GM18498 (cell line): ENCODE results near the gene MS4A4A.
A peak's percentile ranks its signal among the peaks of the same experiment; 100 is the strongest.
"Not testable (repeated sequence)": the region's sequence is repeated elsewhere in the genome, so short reads cannot be mapped to it uniquely, and the experiment has no call there.

ENCODE experiments used
- ATAC-seq: cut with Tn5 transposase; IDR thresholded peaks from one replicate; pipeline ENCODE4 v1.9.1; 2021; ENCODE audit warnings: mild to moderate bottlenecking, moderate library complexity; ENCODE audit not compliant: unreplicated experiment

The MS4A4A gene

DNA sequence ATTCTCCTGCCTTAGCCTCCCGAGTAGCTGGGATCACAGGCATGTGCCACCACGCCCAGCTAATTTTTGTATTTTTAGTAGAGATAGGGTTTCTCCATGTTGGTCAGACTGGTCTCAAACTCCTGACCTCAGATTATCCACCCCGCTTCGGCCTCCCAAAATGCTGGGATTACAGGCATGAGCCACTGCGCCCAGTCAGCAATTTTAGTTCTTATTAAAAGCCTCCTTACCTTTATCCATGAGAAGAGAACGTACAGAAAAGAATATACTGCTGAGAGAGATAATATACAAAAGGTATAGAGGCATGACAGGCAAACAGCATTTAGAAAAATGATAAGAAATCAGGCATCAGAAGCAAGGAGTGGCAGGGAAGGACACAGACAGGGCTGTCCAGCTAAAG lies 21.4 kb downstream of the MS4A4A start:
- ATAC-seq, result not testable (repeated sequence)

DNA sequence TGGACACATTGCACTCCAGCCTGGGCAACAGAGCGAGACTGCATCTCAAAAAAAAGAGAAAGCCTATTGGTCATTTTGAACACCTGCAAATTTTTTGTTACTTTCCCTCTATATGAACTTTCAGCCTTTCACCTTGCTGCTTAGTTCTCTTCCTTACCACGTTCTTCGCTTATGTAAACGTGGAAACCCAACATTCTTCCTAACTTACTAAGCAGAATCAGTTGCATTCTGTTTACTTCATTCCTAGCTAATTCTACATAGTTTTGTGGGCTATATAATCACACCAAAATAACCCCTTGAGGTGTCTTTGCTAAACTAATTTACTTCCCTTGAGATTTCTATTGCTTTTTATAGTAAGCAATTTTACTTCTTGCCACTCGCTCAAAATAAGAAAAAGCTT lies 23.2 kb downstream of the MS4A4A start:
- ATAC-seq, result no peak

DNA sequence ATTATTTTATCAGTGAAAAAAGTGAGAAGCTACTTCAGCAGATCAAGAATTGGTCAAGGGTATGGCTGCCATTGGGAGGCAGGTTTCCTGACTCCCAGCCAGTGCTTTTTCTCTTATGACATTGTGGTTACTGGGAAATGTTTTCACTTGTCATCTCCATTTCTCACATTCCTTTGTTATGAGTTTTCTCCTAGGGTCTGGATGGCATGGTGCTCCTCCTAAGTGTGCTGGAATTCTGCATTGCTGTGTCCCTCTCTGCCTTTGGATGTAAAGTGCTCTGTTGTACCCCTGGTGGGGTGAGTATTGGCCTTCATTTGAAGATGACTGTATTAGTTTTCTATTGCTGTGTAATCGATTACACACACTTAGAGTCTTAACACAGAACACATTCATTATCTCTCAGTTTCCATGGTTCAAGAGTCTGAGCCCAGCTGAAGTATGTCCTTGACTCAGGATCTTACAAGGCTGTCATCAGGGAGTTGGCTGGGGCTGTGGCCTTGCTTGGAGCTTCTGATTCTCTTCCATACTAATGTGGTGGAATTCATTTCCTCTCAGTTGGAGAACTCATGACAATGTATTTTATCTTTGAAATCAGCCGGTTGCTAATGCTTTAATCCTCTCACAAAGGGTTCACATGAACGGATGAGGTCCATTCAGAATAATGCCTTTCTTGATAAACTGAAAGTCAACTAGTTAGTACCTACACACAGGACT lies 25.6 kb downstream of the MS4A4A start:
- no peak for ATAC-seq

DNA sequence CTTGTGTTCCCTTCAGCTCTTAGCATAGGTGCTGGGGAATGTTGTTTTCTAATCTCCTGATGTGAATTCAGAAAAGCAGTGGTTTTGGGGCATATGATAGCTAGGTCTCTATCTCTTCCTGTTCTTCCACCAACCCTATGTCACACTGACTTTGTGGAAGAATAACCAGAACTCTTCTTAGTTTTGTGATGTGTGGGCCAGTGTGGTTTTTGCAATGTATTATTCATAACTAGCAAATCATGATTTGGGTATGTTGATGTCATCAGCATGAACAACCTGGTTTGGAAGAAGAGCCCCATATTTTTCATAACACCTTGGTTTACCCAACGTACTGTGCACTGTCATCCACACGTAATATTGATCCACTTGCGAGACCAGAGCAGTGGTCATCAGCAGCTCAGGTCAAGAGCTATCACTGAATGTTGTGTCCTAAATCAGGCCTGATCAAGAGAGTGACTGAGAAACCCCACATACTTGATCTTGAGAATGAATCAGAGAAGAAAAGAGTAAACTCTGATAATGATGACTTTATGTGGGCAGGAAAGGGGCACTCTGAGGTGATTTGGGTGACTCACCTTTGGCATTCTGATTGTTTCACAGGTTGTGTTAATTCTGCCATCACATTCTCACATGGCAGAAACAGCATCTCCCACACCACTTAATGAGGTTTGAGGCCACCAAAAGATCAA lies 27.2 kb downstream of the MS4A4A start:
- no peak for ATAC-seq

DNA sequence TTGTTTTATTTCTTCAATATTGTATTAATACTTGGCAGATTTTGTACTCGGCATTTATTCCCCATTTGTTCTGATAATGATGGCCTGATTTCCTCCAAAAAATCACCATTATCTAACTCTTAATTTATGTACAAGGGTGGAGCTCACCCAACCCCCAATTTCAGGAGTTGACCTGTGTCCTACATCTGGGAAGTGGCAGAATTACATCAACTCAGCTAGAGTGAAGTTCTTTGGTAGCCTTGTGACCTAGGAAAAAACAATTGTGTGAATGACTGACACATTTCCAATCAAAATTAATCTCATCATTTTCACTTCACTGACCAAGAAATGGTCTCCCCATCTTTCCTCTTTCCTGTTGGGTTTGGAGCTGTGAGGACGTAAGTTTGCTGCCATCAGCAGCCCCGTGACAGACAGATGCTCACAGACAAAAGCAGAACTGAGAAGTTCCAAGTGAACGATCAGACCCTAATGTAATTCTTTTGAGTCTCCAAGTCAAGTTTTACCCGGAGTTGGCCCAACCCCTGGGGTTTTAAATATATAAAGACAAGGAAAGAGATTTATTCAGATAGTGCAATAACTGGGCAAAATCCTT lies 30.0 kb downstream of the MS4A4A start:
- ATAC-seq, result peak; percentile 80

DNA sequence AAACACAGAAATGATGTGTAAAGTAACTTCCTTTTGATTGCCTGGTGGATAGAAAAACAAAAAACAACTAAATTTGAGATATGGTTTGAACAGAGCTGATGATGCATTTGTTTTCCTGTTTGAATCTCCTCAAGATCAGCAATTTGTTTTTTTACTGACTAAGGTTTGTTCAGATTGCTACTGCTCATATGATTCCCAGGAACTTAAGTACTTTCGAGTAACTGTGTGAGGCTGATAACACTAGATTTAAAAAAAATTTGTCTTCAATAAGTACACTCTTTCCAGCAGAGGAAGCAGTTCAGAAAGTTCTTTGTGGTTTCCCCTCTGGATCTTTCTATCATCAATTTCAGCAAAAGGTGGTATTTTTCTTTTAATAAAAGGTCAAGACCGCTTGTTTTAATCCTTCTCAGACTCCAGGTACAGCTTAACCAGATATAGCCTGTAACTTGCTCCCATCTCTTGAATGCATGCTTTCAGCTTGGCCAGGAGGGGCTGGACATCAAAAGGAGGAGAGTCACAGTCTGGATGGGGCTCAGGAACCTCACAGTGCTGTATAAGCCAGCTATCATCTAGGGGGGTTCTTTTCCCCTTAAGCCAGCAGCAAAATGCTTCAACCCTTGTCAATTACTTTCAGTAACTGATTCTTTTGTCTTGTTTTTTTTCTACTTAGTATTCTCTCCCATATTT lies 34.3 kb downstream of the MS4A4A start:
- ATAC-seq, result no peak

DNA sequence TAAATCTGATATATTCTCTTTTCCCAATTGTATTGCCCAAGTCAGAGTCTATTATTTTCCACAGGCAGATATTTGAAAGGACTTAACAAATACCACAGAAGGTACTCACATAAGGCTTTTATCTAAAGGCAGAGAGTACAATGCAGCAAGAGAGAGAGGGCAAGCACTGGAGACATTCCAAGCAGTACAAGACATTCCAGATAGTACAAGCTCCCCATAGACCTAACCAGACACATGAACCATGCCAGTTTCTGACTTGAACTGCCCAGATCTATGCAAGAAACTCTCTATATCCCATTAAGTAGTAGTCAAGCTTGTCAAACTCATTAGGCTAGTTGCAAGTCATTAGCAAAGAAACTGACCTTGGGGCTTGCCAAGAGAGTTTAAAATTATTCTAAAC lies 35.4 kb downstream of the MS4A4A start:
- no peak for ATAC-seq

DNA sequence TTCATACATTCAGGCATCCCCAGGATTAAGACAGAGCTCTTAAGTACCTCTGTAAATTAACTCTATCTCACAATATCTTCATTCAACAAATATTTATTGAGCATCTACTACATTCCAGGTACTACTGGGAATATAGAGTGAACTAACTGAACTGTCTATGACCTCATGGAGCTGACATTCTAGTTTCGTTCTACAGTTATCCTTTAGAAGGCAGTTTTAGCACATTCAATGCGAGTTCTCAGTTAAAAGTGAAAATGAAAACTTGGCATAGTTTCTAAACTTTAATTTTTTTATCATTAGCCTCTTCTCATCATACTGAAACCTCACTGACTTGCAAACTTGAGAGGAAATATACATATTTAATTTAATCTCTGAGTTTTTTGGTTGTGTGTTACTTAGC lies 35.9 kb downstream of the MS4A4A start:
- ATAC-seq, result peak; percentile 58

DNA sequence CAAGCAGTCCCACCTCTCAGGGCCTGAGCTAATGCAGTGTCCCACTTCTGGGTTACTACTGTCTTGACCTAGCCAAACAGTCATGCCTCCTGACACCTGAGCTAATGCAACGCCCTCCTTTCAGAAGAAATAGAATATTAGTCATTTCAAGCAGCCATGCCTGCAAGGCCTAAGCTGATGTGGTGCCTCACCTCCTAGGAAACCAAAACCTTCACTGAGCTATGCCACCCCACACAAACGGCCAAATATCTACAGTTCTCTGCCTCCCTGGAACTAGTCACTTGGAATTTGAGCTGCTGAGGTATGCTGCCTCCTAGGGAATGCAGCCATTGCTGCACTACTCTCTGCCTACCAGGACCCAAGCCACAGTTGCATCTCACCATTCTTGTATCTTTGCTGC lies 38.3 kb downstream of the MS4A4A start:
- ATAC-seq, result no peak

DNA sequence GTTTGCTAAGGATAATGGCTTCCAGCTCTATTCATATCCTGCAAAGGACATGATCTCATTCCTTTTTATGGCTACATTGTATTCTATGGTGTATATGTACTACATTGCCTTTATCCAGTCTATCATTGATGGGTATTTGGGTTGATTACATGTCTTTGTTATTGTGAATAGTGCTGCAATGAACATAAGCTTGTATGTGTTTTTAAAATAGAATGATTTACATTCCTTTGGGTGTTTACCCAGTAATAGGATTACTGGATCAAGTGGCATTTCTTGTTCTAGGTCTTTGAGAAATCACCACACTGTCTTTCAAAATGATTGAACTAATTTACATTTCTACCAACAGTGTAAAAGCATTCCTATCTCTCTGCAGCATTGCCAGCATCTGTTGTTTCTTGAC lies 40.6 kb downstream of the MS4A4A start:
- ATAC-seq, result no peak

DNA sequence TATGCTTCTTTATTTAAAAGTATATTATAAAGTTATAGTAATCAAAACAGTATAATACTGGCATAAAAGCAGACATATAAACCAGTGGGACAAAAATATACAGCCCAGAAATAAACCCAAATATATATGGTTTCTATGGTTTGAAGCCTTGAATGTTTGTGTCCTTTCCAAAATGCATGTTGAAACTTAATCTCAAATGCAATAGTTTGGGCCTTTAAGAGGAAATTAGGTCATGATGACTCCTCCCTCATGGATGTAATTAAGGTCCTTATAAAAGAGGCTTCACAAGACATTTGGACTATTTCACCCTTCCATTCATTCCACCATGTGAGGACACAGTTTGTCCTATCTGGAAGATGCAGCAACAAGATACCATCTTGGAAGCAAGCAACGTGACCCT lies 46.5 kb downstream of the MS4A4A start, which contains the start of gene MS4A6E:
TSS of gene MS4A6E (plus strand) at position 301 of the 400 bp plus-strand sequence. CDS start 7,641 bp downstream, outside the sequence.
- ATAC-seq, result no peak

DNA sequence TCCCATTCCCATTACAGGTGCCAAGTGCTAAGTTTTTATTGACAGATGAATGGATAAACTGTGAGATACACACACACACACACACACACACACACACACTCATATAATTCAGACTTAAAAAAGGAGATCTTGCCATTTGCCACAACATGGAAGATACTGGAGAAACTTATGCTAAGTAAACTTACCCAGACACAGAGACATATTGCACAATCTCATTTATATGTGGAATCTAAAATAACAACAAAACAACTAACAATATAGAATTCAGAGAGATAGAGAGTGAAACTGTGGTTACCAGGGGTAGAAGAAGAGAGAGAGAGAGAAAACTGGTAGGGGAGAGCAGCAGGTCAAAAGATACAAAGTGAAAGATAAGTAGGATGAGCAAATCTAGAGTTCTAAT lies 48.0 kb downstream of the MS4A4A start:
- ATAC-seq, result no peak

DNA sequence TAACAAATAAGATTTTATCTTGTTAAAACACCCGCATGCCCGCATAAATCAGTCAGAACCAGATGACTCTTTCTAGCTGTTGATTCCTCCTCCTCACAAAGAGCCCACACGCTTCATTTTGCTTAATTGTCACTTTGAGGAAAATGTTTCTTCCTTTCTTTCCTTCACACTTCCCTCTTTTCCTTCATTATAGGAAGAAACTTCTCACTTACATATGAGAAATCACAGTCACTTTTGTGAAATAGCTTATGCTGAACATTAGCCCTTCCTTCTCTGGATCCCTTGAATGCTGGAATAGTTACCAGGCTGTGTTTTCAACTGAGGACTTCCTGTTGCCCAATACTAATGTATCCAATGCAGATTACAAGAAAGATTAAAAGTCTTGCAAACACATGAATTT lies 52.4 kb downstream of the MS4A4A start:
- no peak for ATAC-seq

DNA sequence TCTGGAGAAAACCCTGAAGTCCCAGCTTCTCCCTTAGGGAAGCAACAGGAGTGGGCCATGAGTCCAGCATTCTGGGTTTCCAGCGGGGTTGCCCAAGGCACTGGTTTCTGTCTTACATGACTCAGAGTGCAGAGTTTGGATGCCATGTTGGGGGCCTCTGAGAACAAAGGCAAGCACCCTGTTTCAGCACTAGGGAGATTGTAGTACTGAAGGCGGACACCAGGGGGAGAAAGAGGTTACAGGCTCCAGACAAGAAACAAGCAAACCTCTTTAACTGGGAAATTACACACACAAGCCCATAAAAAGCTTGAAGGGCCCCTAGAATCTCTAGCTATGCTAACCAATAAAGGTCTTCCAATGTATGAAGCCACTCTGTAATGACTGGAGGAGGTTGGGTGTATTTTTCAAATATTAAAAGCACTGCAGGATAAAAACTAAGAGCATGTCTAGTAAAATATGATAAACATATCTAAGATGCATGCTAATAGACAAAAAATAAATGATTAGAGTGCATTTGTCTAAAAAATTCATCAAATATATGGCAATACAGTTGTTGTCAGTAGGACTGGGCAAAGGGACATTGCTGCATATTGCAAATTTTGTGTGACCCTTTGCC lies 53.6 kb downstream of the MS4A4A start:
- ATAC-seq, result no peak

DNA sequence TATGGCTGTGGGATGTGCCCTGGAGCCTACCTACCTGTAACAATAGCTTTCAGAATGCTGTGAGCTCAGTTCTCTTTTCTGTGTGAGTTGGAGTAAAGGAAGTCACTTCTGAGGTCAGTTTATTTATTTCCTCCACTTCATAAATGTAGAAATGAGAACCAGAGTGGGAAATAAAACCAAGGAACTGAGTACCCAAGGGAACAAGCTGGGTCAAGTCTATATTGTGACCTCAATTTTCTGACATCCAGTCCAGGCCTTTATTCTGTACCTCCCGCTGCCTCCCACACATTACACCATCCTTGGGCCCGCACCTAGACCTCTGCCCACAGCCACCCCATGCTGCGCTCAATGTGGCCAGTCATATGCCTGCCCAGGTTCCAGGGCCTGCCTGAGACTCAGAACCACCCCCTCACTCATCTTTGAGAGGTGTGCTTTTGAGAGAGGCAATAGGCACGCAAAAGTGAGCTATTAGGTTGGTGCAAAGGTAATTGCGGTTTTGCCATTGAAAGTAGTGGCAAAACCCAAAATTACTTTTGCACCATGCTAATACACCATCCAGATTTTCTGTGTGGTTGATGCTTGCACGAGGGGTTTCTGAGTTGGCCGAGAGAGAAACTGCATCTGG lies 56.4 kb downstream of the MS4A4A start:
- ATAC-seq, result peak; percentile 67

DNA sequence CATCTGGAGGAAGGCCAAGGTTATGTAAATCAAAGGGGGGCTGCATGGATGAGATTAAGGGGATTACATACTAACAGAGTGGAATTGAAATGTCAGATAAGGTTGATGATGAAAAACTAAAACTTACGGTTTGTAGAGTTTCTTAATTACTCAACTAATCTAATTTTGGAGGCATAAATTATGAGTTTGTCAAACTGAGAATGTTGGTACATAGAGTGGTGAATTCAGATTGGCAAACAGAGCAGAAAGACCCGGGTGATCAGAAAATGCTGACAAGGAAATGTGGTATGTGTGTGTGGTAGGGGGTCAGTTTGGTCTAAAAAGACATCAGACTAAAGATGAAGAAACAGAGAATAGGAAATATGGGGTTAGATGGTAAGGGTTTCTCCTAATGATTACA lies 57.6 kb downstream of the MS4A4A start:
- ATAC-seq, result no peak

DNA sequence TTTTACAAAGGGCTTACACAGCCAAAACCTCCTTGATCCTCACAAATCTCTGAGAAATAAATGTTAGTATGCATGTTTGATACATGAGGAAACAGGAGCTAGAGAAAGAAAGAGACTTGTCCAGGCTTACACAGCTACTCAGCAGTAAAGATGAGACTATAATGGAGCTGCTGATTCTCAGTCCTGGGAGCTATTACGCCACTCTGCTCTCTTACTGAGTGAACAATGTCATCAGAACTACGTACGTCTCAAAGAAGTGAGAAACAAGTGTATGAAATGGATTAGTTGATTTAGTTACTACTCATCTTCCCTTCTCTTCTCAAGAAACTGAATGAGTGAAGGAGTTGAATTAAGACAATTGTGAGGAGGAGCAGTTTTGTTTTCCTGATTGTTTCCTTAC lies 58.9 kb downstream of the MS4A4A start:
- no peak for ATAC-seq

DNA sequence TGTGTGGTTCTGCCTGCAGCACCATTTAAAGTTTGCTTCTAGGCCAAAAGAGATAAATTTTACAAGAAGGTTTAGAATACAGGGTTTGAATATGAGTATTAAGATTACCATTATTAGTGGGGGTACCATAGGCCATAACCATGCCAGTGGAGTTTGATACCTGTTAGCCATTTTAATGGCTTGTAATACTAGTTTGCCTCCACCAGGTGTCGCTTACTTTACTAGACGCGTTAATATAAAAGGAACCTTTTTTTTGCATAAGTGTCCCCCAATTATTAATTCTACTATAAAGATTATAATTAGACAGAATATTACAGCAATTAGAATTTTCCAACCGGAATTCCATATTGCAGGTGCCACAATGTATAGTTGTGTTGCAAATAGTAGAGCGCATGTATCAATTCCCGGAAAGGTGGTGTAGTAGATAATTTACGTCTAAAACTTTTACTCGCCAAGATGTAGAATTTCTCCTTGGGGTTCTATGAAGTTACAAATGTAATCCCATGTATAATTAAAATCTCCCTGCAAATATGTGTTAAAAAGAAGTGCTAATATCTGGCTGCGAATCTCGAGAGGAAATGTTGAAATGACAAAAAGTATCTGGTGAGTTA lies 62.7 kb downstream of the MS4A4A start:
- no peak for ATAC-seq

DNA sequence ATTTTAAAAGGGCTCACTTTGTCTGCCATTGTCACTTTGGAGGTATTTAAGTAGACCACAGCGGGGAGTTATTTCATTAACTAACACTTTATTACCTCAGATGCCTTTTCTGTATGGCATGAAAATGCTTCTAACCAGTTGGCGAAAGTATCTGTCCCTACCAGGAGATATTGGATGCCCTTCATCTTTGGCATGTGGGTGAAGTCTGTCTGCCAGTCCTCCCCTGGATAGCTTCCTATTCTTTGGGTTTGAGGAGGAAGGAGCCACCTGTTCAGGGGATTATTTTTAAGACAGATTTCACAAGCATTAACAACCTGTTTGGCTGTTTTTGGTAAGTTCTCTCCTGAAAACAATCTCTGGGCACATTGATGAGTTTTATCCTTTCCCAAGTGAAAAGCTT lies 63.7 kb downstream of the MS4A4A start:
- ATAC-seq, result no peak

DNA sequence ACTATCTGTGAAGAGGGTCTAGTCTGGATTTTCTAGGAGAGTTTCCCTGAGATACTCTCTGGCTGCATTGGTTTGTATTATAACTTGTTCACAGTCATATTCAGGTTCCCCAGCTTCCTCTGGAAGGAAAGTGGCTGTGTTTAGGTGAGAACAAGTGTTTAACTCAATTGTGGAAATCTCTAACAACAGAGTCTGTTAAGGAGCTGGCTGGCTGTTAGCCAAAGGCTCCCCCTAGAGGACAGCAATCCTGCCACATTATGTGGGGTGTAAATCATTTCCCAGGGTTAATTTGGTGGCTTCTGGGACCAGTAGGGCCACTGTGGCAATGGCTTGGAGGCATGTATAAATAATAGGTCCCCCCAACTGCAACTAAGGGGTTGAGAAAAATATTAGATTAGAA lies 65.0 kb downstream of the MS4A4A start:
- no peak for ATAC-seq
